ENCODE data around the gene MAML2.

The MAML2 gene

DNA sequence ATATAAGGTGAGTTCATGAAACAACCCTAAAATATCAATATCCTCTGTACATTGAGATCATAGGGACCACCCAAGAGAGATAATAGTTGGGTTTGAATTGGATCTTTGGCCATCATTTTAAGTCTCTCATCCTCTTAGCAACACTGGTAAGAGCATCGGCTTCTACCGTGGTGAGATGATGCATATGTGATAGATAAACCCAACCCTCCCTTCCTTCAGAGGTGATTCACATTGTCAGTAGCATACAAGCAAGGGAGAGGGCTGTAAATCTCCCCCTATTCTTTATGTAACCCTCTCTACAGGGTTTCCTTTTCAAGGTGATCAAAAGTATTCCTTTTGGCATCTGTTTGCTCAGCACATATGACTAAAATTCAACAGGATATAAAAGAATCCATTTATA is 316.7 kb downstream of the MAML2 start:
- no peak for DNase-seq

DNA sequence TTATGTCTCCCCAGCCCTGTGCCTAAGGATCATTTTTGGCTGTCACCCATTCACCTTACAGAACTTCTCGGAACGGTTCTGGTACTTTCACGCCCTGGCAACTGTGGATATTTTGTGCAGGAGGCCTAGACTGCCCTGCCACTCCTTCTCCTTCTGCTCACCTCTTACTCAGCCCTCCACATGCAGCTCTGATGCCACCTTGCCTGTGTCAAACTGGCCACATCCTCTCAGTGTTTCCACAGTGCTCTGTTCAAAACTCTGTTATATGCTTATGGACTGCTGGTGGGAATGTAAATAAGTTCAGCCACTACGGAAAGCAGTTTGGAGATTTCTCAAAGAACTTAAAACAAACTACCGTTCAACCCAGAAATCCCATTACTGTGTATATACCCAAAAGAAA is 318.3 kb downstream of the MAML2 start:
- no peak for DNase-seq

DNA sequence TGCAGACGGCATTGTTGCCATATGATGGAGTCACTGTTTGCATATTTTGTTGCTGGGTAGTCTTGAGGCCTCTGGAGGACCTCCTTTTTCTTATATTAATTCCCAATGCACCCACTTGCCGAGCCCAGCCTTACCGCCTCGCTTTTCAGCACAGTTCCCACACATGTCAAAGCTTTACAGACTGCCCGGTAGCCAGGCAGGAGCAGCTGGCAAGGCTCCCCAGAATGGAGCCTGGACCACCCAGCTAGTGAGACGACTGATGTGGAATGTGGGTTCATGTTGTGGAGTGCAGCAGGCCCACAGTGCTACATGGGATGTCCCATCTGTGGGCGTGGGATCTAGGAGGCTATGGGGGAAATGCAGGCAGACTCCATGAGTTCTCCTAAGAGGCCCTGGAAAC is 319.7 kb downstream of the MAML2 start:
- no peak for DNase-seq

DNA sequence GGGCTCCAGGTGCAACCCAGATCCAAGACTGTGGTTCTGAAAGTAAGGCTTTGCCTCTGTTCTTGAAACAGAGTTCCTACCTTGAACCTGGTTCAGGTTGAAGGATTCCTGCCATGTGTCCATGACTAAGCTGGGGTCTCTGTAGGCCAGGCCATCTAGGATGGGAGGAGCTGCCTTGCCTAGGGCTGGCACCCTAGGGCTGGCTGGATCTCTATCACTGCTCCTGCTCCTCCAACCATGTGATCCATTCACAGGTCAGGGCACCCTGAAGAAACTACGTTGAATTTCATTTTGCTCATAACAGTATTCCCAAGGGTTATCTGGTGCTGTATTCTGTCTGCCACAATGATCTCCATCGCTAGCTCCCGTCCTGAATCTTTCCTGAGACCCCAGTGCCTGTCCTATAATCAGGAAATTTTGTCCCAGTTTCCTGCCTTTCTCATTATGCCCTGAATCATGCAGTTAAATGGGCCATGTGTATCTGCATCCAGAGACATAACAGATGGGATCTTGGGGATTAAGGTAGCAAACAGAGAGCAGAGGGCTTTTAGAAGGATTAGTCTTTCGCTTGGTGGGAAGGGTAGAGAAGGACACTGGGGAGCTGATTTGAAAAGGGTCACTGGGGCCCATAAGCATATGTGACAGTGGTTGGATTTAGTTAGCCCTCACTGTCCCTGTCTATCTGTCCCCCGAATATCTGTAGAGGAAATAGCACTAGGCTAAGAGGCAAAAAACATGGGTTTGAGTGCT is 320.9 kb downstream of the MAML2 start:
- DNase-seq: no peak

DNA sequence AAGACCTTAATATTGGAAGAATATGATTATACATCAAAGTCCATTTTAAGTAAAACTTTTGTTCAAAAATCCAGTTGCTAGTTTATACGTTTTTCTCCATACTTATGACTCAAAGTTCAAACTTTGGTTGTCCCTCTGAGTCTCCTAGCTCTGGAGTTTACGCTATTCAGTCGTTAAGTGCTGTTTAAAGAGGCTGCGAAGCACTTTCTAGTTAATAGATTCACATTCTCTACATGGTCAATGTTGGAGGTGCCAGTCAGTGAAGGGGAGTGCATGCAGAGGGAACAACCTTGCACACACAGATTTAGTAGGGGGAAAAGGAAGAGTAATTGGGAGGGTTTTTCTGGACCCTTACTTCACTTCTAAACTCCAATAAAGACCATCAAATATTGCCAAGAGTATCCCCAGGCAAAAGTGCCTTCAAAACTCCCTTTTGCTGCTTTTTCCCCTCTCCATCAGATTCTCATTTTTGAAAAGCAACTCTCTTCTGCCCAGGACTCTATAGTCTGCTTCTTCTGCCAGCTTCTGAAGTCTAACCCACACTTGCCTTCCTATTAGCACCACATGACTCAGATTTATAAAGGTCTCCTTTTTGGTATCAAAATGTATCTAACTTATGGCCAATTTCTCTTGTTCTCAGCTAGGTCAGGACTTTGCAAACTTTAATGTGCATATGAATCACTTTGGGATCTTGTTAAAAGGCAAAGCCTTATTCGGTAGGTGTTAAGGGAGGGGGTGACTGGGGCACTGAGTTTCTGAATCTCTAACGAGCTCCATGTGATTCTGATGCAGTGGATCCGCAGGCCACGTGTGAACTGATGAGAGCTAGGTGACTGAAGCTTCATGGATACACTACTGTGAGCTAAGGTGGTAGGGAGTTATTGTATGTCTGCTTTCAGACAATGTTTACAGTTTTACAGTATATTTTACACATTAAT is 322.9 kb downstream of the MAML2 start:
- DNase-seq: no peak

DNA sequence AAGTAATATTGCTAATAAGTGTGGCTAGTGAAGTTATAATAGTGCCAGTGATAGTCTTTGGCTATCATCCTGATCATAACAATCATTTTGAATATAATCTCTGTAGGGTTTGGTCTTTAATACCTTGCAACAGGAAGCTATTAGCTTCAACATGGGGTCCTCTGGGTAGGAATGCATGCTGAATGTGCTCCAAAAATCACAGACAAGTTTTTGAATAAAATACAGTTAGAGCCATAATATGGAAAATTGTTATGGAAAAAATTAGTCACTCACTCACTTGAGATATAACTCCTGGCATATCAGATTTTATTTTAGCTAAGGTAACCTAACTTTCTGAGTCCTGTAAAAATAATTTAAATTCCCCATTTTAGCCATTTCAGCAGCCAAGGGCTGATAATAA is 323.7 kb downstream of the MAML2 start:
- DNase-seq: no peak

DNA sequence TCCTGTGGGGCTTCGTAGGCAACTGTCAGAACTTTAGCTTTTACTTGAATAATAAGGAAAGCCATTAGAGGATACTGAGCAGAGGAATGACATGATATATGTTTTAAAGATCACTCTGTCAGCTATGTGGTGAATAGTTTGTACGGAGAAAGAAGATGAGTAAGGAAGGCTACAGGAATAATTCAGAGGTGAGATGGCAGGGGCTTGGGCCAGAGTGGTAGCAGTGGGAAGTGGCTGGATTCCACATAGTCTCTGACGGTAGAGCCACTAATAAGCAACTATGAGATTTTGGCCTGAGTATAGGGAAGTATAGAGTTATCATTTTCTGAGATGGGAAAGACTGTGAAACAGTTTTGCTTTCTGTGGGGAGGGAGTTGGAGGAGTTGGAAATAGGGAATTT is 325.1 kb downstream of the MAML2 start:
- no peak for DNase-seq

DNA sequence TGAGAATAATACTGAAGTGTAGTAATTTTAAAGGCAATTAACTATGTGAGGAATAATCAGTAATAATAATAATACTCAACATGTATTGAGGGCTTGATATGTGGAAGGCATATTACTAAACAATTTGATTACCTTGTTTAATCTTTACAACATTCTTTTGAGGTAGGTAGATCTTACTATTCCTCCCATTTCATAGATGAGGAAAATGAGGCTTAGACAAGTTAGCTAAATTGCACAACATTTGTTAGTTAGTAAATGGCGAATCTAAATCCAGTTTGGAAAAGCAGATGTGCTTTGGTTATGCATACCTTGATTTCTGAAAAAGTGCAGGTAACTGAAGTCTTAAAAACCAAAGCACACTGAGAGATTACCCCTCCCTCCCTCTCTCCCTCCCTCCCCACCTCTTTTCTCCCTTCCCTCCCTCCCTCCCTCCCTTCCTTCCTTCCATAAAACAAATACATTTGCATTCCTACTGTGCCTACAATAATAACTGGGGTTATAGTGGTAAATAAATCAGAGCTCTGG is 326.0 kb downstream of the MAML2 start:
- no peak for DNase-seq

DNA sequence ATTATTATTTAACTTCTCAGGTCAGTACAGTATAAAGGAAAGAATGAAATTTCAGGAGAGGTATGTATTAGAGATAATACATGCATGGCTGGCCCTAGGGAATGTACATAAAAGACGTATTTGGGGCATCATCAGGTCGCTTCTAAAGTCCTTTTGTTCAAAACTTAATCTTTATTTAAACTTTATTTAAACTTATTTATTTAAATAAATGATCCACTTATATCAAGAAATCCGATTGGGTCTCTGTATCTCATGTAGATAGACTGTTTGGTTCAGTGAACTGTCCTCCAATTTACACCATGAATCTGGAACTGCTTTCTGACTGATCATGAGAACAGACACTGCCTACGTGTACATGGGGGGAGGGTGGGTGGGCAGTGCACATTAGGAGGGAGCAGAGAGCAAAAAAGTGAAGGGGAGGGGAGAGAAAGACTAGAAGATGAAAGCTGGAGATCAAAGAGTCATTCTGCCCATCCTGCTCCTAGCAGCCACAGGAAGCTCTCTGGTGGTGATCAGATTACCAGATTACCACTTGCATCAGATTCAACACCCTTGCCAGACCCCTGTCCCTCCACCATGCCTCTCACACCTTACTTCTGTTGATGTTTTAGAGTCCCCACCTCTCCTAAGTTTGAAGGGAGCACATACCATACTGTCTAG is 327.0 kb downstream of the MAML2 start:
- DNase-seq: peak; percentile 46

DNA sequence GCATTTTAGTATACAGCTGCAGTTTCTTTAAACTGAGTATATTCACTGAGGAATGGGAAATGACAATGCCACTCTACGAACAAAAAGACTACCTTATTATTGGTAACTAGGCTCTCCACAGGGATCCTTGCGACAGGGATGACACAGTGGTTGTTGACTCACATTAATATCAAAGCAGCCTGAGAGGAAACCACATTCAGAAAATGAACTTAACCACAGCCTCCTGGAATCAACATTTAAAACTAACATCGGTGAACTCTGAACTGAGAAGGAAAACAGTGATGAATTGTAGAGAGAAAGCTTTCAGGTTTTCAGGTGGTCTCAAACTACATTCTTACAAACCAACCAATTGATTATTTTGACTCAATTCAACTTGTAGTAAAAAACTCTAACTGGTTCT is 328.8 kb downstream of the MAML2 start:
- no peak for DNase-seq

DNA sequence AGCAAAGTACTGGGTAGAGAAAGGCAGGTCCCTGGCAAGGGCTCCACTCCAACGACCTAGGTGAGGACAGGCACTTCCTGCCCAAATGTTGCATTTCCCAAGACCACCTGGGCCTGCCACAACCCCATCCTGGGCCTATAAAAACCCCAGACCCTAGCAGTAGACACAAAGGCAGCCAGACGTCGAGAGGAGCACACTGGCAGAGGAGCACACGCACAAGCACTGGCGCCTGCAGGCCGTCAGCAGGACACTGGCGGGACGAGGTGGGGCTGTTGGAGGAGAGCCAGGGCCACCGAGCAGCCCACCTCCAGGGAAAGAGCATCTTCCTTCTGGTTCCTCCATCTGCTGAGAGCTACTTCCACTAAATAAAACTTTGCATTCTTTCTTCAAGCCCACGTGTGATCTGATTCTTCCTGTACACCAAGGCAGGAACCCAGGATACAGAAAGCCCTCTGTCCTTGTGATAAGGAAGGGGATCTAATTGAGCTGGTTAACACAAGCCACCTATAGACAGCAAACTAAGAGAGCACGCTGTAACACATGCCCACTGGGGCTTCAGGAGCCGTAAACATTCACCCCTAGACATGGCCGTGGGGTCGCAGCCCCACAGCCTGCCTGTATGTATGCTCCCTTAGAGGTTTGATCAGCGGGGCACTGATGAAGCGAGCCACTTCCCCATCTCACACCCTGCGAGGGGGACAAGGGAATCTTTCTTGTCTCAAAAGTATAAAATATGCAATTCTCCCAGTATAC is 329.4 kb downstream of the MAML2 start:
- peak; percentile 36 for DNase-seq

DNA sequence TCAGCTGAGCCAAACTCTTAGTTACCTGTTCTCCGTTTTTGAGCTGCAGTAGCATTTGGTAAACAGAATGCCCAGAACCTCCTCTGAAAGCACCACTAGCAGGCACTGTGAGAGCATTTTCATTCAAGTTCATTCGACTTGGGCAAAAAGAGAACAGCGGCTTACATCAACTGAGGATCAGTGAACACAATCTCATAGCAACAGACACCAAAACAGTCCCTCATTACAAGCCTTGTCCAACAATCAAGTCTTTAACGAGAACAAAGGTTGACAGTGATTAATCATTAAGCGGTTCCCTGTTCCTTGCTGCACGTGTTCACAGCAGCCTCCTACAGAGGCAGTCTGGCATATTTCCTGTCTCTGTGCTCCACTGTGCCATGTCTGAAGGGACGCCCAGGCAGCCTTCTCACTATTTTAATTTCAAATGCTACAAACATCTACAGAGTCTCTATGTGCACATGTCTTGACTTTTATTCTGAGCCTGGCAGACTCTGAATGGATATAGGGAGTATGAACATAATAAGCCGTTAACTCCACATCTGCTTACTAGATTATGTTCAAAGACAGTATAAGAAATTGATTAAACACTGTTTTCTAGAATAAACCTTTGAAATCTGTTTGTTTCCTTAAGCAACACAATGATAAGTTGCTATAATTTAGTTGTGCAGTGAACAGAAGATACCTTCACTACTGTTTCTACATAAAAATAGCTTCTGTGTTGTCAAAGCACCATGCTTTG is 330.7 kb downstream of the MAML2 start:
- DNase-seq: peak; percentile 45

DNA sequence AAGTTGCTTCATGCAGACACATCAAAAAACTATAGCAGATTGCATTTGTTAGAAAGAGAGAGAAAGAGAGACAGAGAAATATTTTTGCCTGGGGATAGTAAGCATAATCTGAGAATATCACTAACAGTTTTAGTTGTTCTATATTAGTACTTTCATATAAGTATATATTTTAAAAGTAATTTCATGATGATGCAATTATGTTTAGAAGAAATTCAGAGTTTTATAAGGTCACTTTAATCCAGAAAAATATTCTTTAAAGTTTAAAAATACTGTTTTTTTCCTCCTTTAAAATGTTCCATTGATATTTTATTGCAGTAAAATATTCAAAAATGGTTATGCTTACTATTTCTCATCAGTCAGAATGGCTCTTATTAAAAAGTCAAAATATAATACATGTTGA is 332.3 kb downstream of the MAML2 start:
- no peak for DNase-seq

DNA sequence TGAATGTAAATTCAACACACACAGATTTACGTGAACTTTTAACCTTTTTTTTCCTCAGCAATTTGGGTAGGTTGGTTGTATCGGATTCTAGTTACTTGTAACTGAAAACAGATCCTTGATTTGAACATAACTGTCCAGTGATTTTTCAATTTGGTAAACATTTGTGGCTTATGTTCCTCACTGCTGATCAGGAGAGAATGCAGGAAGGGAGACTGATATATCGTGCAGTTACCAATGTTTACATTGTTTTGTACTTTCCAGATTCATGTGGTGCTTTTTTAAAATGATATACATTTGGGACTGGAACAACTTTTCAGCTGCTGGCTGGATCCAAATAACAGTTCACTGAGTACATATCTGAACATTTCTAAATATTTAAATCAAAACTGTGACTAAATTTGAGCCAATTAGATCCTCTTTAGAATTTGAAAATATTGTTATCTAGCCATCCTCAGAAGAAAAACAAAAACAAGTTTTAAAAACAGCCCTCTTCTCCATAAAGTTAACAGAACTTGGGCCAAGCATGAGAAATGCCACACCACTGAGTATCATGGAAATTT is 334.8 kb downstream of the MAML2 start:
- no peak for DNase-seq

DNA sequence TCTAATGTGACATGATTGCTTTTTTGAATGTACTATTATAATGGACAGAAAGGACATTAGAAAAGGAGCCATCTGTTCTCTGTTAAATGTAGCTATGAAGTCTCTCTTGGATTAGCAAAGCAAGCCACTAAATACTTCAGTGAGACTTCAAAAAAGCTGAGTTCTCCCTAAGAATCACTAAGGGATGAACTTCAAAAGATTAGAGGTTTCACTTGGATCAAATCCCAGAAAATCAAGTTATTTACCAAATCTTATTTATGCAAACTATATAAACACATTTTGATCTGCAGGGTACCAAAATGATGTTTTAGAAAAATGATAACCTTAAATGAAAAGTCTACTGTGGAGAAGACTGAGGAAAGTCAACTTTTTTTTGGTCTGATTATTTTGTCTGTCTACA is 337.0 kb downstream of the MAML2 start:
- DNase-seq: no peak

DNA sequence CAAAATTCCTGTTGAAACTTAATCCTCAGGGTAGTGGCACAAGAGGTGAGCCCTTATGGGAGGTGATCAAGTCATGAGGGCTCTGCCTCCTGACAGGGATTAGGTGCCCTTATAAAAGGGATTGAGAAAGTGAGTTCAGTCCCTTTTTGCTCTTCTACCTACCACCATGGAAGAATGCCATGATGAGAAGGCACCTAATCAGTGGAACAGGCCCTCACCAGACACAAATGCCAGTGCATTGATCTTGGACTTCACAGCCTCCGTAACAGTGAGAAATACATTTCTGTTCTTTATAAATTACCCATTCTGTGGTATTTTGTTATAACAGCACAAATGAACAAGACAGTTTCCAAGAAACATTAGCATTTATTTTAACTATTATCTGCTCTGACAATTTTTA is 338.1 kb downstream of the MAML2 start:
- DNase-seq: no peak

DNA sequence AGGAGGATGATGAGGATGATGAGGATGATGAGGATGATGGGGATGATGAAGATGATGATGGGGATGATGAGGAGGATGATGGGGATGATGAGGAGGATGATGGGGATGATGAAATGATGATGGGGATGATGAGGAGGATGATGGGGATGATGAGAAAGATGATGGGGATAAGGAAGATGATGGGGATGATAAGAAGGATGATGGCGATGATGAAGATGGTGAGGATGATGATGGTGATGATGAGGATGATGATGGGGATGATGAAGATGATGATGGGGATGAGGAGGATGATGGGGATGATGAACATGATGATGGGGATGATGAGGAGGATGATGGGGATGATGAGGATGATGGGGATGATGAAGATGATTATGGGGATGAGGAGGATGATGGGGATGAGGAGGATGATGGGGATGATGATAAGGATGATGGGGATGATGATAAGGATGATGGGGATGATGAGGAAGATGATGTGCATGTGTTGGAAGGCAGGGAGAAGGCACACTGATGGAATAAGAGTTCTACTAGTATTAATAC is 340.2 kb downstream of the MAML2 start:
- no peak for DNase-seq

DNA sequence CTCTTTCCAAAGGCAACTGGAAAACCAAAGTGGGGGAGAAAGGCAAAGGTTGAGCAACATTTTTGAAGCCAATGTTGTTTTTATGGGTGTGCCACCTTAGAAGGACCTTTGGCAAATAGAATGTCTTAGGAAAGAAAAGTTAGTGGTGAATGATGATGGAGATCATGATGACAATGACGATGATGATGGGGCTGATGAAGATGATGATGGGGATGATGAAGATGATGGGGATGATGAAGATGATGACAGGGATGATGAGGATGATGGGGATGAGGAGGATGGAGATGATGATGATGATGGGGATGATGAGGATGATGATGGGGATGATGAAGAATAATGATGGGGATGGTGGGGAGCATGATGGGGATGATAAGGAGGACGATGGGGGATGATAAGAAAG is 340.7 kb downstream of the MAML2 start:
- no peak for DNase-seq

DNA sequence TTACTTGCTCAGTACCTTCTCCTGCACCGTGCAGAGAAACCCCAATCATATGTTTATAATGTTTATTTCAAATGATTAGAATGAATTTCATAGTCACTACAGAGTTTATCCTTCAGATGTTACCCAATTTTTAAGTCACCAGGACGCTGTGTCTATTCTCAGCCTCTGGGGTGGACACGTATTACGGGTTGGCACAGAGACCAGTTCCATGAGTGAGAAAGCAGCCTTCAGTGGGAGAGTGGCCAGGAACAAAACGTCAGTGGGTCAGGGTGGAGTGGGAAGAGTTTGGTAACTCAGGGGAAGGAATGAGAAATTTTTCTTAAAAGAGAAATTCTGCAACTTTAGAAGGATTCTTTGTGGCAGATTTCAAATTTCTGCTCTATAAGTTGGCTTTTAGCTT is 342.0 kb downstream of the MAML2 start:
- DNase-seq: no peak

DNA sequence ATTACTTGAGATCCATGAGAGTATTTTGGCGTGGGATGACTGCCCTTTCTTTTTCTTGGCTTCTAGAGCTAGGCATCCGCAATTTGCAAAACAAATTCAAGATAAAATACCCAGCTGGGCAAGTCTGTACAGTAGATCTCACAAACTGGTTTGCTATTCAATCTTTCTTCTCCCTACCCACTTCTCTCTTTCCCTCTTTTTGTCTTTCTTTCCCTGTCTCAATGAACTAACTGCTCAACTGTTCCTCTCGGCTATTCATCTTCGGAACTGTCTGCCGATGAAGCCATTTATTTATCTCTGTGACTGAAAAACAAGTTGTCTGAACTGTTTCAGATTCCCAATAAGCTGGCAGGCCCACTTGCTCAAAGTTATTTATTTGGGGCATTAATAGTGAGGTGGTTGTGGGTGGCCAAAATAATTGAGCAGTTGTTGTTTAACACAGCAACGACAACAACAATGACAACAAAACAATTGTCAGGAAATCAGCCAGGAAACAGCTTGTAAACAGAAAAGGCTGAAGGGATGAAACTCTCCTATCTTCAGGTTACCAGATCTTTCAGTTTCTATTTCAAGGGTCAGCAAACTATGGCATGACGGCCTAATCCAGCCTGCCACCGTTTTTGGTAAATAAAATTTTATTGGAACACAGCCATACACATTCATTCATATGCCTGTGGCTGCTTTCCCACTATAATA is 343.1 kb downstream of the MAML2 start:
- no peak for DNase-seq
